PC-9 (cell line): ENCODE results near the gene ATP8B2. TPM values are rescaled to one million over a fixed set of nuclear protein-coding genes. Genes with fewer than 3 reads are reported as not detected.

Experiments
- BruUV-seq: library from RNA; stranded (reverse); fragments of 400-500 nt; replicated peaks from 2 replicates; lab custom pipeline; 2021; lab: Mats Ljungman, UMichigan
- CTCF ChIA-PET: fragments of 300-600 bp; sonication (Branson Sonifier 250); formaldehyde crosslinking; loops from one replicate; lab custom pipeline; 2022; ENCODE audit warnings: antibody characterized with exemption; lab: Charles Lee
- POLR2A ChIA-PET: fragments of 300-600 bp; sonication (Branson Sonifier 250); formaldehyde crosslinking; loops from one replicate; lab custom pipeline; 2022; ENCODE audit warnings: antibody characterized with exemption; ENCODE audit not compliant: unreplicated experiment; lab: Charles Lee
- DNase-seq, 2 experiments: peaks; one replicate each; pipeline versions ENCODE4 v3.0.0 to v3.0.0-alpha.2; 2015 to 2022; ENCODE audit warnings: mixed read lengths in 1 of 2
- H2AFZ ChIP-seq: fragments of 200-600 bp; sonication (generic); 2 replicates; pipeline ENCODE4 v1.8.1; 2017; ENCODE audit warnings: antibody characterized with exemption
- H3F3A ChIP-seq: fragments of 200-600 bp; sonication (generic); 2 replicates; pipeline ENCODE4 v1.8.1; 2017; ENCODE audit warnings: antibody characterized with exemption, mild to moderate bottlenecking, low read depth; ENCODE audit not compliant: insufficient read depth
- H3K27ac ChIP-seq: fragments of 200-600 bp; sonication (generic); 2 replicates; pipeline ENCODE4 v1.6.1; 2016; ENCODE audit warnings: mixed run types
- H3K27me3 ChIP-seq: fragments of 200-600 bp; sonication (generic); 2 replicates; pipeline ENCODE4 v1.6.1; 2016; ENCODE audit warnings: low read depth, mixed run types; ENCODE audit not compliant: insufficient read depth
- H3K36me3 ChIP-seq: fragments of 200-600 bp; sonication (generic); 2 replicates; pipeline ENCODE4 v1.6.1; 2016; ENCODE audit warnings: low read depth, mixed run types
- H3K4me1 ChIP-seq: fragments of 200-600 bp; sonication (generic); replicated peaks from 2 replicates; pipeline ENCODE4 v1.6.1; 2016; ENCODE audit warnings: mixed run types; ENCODE audit not compliant: insufficient read depth
- H3K4me2 ChIP-seq: fragments of 200-600 bp; sonication (generic); 2 replicates; pipeline ENCODE4 v1.6.1; 2017; ENCODE audit warnings: mixed run types
- H3K4me3 ChIP-seq: fragments of 200-600 bp; sonication (generic); 2 replicates; pipeline ENCODE4 v1.6.1; 2016; ENCODE audit warnings: mixed run types
- H3K79me2 ChIP-seq: fragments of 200-600 bp; sonication (generic); 2 replicates; pipeline ENCODE4 v1.6.1; 2017; ENCODE audit warnings: low read depth, mixed run types
- H3K9me2 ChIP-seq: fragments of 200-600 bp; sonication (generic); 2 replicates; pipeline ENCODE4 v1.8.1; 2017; ENCODE audit warnings: mild to moderate bottlenecking; ENCODE audit not compliant: insufficient read depth
- H3K9me3 ChIP-seq: fragments of 200-600 bp; sonication (generic); 2 replicates; pipeline ENCODE4 v1.8.1; 2016; ENCODE audit warnings: low read depth; ENCODE audit not compliant: insufficient read depth
- H4K20me1 ChIP-seq: fragments of 200-600 bp; sonication (generic); 2 replicates; pipeline ENCODE4 v1.8.1; 2017; ENCODE audit not compliant: insufficient read depth
- CTCF ChIP-seq: fragments of 200-600 bp; sonication (generic); conservative IDR thresholded peaks from 2 replicates; pipeline ENCODE4 v1.6.1; 2017; ENCODE audit warnings: mixed run types, antibody characterized with exemption, mild to moderate bottlenecking, moderate library complexity
- EZH2 ChIP-seq: fragments of 200-600 bp; sonication (generic); IDR thresholded peaks from 2 replicates; pipeline ENCODE4 v1.8.0; 2017; ENCODE audit warnings: antibody characterized with exemption, low read depth
- intact Hi-C: fragments of 100-400 bp; cut with micrococcal nuclease; formaldehyde crosslinking; loops from one replicate; pipeline ENCODE4 v1.10.0; 2022; ENCODE audit not compliant: unreplicated experiment
- total RNA-seq: library from RNA; stranded (reverse); gene quantifications from 2 replicates; pipeline ENCODE4 v1.2.3, GENCODE V29; 2021

ATP8B2 gene
- total RNA-seq, 1 experiment from 2014 or later = 0.07 TPM

- intact Hi-C loops = no loop called here
- TF ChIP-seq EZH2 (no peak), CTCF (no peak)
- BruUV-seq = no TSS peak
- Histone ChIP-seq H3K4me1 (no peaks in the 10 kb centered on the region), H3K79me2 (no peaks in the 10 kb centered on the region), H2AFZ (no peak overlapping the region), H3F3A (no peaks in the 10 kb centered on the region), H3K9me3 (no peaks in the 10 kb centered on the region), H3K4me2 (no peak overlapping the region), H3K27ac (no peak overlapping the region), H3K4me3 (no peak overlapping the region), H3K36me3 (no peaks in the 10 kb centered on the region), H3K9me2 (no peaks in the 10 kb centered on the region), H3K27me3 (no peaks in the 10 kb centered on the region), H4K20me1 (no peaks in the 10 kb centered on the region)
- ChIA-PET CTCF (no interaction called here), POLR2A (no interaction called here)
- DNase-seq = no peak
These were observed 59.5 kb downstream of the ATP8B2 start for GRCh38 chr1:154384650-154385489.

GRCh38 chr1:154386643-154387352 is 61.5 kb downstream of the ATP8B2 start:
- ChIA-PET POLR2A (no interaction called here), CTCF (no interaction called here)
- no peaks in the 10 kb centered on the region for H3K9me2 ChIP-seq
- intact Hi-C loops = no loop called here
- BruUV-seq = no TSS peak
- no peaks in the 10 kb centered on the region for H3K9me3 ChIP-seq
- H3K36me3 ChIP-seq = no peaks in the 10 kb centered on the region
- H3K27ac ChIP-seq = no peak overlapping the region
- TF ChIP-seq CTCF = no peak
- TF ChIP-seq EZH2 = no peak
- no peaks in the 10 kb centered on the region for H4K20me1 ChIP-seq
- no peak overlapping the region for H3K4me2 ChIP-seq
- no peak overlapping the region for H2AFZ ChIP-seq
- H3K79me2 ChIP-seq = no peaks in the 10 kb centered on the region
- H3K4me1 ChIP-seq = no peaks in the 10 kb centered on the region
- no peaks in the 10 kb centered on the region for H3F3A ChIP-seq
- H3K27me3 ChIP-seq = no peaks in the 10 kb centered on the region
- no peak overlapping the region for H3K4me3 ChIP-seq
- no peak for DNase-seq

- Histone ChIP-seq H3K36me3 (no peaks in the 10 kb centered on the region), H3K4me2 (no peak overlapping the region), H3F3A (no peaks in the 10 kb centered on the region), H4K20me1 (no peaks in the 10 kb centered on the region), H3K9me2 (no peaks in the 10 kb centered on the region), H3K27me3 (no peaks in the 10 kb centered on the region), H3K4me3 (no peak overlapping the region), H2AFZ (no peak overlapping the region), H3K79me2 (no peaks in the 10 kb centered on the region), H3K4me1 (no peaks in the 10 kb centered on the region), H3K9me3 (no peaks in the 10 kb centered on the region), H3K27ac (no peak overlapping the region)
- no peak for DNase-seq
- CTCF ChIA-PET = no interaction called here
- POLR2A ChIA-PET = no interaction called here
- intact Hi-C loops = no loop called here
- no peak for TF ChIP-seq CTCF
- TF ChIP-seq EZH2 = no peak
- BruUV-seq = no TSS peak
These were observed 65.9 kb downstream of the ATP8B2 start for GRCh38 chr1:154391086-154391770.
